ENCODE measurements around the gene EDAR. TPM values are rescaled to one million over a fixed set of nuclear protein-coding genes. Genes with fewer than 3 reads are reported as not detected.

EDAR gene
- not detected in 2 replicates for total RNA-seq (2014; rRNA removed; shearing (Covaris generic); ENCODE audit: low replicate concordance)

DNA sequence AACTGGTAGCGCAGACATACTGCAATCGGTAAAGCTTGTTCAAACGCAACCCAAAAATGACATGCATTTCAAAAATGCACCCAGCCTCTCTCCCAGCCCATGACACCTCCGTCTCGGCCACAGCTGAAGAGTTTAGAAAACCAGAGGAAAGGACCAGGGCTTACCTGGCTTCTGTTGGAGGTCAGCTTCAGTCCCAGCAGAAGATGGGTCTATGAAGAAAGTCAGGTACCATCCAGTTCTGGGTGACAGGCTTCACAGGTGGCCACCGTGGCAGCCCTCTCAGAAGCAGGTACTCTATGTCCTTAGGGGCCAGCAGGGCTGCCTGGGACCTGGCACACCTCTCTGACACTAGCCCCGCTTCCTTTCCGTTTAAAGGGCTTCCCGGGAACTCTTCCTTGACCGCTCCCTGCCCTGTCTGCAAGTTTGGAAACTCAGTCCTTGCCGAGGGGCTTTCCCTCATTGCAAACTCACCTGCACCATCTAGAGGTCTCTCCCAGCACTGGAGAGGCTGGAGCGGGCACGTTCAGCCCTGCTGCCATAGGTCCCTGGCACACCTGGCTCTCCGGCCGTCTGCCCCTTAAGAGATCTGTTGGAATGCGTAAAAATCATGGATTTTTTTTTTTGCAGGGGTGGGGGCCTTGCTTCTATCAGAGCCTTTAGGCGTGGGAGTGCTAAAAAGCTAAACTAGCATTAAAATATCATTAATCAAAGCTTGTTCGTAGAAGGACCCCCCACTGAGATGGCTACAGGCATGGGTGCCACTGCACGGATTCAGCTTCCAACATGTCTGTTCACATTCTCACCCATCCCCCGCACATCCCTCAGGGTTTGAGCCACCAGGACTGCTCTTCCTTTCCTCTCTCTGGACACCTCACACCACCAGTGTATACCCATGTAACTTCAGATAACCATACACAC lies at the start of gene EDAR:
TSS of gene EDAR (minus strand) at position 425 of the 918 bp plus-strand sequence. CDS start 58,206 bp downstream, outside the sequence.
- peak; percentile 55 for DNase-seq
- no peaks in the 10 kb centered on the region for H3K9me3 ChIP-seq (ENCODE audit: low read length)
- H3K36me3 ChIP-seq (ENCODE audit: insufficient read depth, low read length): no peaks in the 10 kb centered on the region
- H3K9me2 ChIP-seq (replicated peaks; ENCODE audit: insufficient read depth, low read length): no peaks in the 10 kb centered on the region
- no peak within 1 kb of the TSS for H3K4me2 ChIP-seq (ENCODE audit: low read depth, low read length, poor library complexity, severe bottlenecking)
- no peaks in the 10 kb centered on the region for H3K79me2 ChIP-seq (ENCODE audit: low read length)
- H2AFZ ChIP-seq (ENCODE audit: low read length): no peak within 1 kb of the TSS
- H4K20me1 ChIP-seq (ENCODE audit: insufficient read depth, low read depth, low read length): no peaks in the 10 kb centered on the region
- H3K27me3 ChIP-seq (ENCODE audit: low read length): no peaks in the 10 kb centered on the region
- H3K27ac ChIP-seq (ENCODE audit: low read length): no peak within 1 kb of the TSS
- H3K9ac ChIP-seq (ENCODE audit: low read length): no peak within 1 kb of the TSS
- no peaks in the 10 kb centered on the region for H3K4me1 ChIP-seq (ENCODE audit: low read length)
- no peak within 1 kb of the TSS for H3K4me3 ChIP-seq (ENCODE audit: low read length)

DNA sequence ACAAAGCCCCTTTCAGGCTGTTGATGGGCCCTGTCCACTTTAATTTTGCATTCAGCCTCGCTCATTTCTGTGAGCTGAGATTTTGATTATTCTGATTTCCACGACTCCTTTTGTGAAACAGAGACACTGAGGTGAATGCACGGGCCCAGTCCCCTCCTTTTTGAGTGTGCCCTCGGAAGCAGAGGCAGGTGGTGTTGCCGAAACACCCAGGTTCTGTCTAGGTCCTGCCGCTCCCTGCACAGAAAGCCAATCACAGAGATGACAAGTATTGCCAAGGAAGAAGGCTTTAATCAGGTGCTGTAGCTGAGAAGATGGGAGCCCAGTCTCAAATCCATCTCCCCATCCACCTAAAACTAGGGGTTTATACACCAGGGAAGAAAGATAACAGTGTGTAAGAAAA lies 44.2 kb upstream of the EDAR start:
- Histone ChIP-seq H3K79me2 (ENCODE audit: low read length) (no peaks in the 10 kb centered on the region), H3K27ac (ENCODE audit: low read length) (no peak overlapping the region), H4K20me1 (ENCODE audit: insufficient read depth, low read depth, low read length) (no peaks in the 10 kb centered on the region), H3K4me1 (ENCODE audit: low read length) (no peaks in the 10 kb centered on the region), H3K27me3 (ENCODE audit: low read length) (no peaks in the 10 kb centered on the region), H3K4me3 (ENCODE audit: low read length) (no peak overlapping the region), H3K9ac (ENCODE audit: low read length) (no peak overlapping the region), H3K4me2 (ENCODE audit: low read depth, low read length, poor library complexity, severe bottlenecking) (no peak overlapping the region), H3K36me3 (ENCODE audit: insufficient read depth, low read length) (no peaks in the 10 kb centered on the region), H2AFZ (ENCODE audit: low read length) (no peak overlapping the region), H3K9me3 (ENCODE audit: low read length) (no peaks in the 10 kb centered on the region), H3K9me2 (replicated peaks; ENCODE audit: insufficient read depth, low read length) (no peaks in the 10 kb centered on the region)
- no peak for DNase-seq

DNA sequence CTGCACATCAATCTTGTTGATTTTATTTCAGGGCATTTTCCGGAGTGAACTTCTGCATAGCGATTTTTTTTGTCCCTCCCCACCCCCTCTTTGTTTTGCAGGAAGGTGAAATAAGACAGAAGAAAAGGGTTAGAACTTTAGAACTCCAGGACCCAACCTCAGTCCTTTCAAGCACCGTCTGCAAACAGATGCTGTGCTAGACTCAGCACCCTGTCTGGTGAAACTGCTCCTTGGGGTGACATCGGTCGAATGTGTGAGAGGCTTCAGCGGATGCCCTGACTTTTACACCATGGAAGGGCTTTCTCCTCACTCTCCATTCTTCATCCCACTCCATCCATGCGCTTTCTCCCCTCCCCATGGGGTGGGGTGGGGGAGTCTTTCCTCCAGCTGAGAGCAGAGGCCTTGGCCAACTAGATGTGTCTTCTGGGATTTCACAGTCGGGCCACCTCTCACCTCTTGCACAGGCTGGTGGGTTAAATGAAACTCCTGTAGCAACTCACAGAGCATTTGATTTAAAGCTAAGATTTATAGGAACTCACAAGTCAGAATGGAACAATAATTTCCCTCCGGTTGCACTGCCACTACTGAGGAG lies 43.3 kb upstream of the EDAR start:
- Histone ChIP-seq H2AFZ (ENCODE audit: low read length) (no peak overlapping the region), H3K79me2 (ENCODE audit: low read length) (no peaks in the 10 kb centered on the region), H3K9me3 (ENCODE audit: low read length) (no peaks in the 10 kb centered on the region), H3K9me2 (replicated peaks; ENCODE audit: insufficient read depth, low read length) (no peaks in the 10 kb centered on the region), H3K9ac (ENCODE audit: low read length) (no peak overlapping the region), H3K27me3 (ENCODE audit: low read length) (no peaks in the 10 kb centered on the region), H3K4me1 (ENCODE audit: low read length) (no peaks in the 10 kb centered on the region), H3K36me3 (ENCODE audit: insufficient read depth, low read length) (no peaks in the 10 kb centered on the region), H4K20me1 (ENCODE audit: insufficient read depth, low read depth, low read length) (no peaks in the 10 kb centered on the region), H3K4me3 (ENCODE audit: low read length) (no peak overlapping the region), H3K4me2 (ENCODE audit: low read depth, low read length, poor library complexity, severe bottlenecking) (no peak overlapping the region), H3K27ac (ENCODE audit: low read length) (no peak overlapping the region)
- DNase-seq: no peak

DNA sequence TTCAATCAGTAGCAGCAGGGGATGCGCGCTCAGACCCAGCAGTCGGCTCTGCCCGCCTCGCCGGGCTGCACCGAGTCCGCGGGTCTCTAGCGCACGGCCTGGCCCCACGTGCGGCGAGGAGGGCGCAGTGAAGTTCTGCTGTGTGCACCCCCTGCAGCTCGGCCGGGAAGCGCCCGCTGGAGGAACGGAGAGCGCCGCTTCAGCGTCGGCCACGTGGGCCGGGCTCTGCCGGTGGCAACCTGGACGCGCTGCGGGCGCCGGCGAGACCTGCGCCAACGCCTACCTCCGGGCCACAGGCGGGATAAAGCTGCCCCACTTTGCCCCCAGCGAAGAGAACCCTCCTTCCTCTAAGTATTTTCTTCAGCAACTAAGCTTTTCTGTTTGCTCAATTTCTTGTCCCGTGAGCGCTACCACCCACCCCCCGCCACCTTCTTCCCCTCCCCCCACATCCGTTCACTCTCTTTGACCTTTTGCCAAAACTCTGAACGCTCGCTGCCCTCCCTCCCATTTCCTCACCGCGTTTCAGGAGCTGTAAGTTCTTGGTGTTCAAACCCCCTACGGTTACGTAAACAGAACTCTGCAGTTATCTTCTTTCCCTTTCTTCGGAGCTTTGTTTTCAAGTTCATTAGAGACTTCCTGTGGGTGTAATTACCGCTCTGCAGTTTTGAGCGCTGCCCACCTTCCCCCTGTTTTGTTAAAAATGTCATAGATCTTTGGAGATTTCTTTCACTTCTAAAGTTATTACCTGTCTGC lies 42.6 kb upstream of the EDAR start:
- H3K27ac ChIP-seq (ENCODE audit: low read length): no peak overlapping the region
- no peaks in the 10 kb centered on the region for H3K27me3 ChIP-seq (ENCODE audit: low read length)
- no peaks in the 10 kb centered on the region for H3K9me2 ChIP-seq (replicated peaks; ENCODE audit: insufficient read depth, low read length)
- H3K4me3 ChIP-seq (ENCODE audit: low read length): no peak overlapping the region
- H3K4me1 ChIP-seq (ENCODE audit: low read length): no peaks in the 10 kb centered on the region
- H4K20me1 ChIP-seq (ENCODE audit: insufficient read depth, low read depth, low read length): no peaks in the 10 kb centered on the region
- no peak overlapping the region for H3K4me2 ChIP-seq (ENCODE audit: low read depth, low read length, poor library complexity, severe bottlenecking)
- no peak overlapping the region for H2AFZ ChIP-seq (ENCODE audit: low read length)
- no peaks in the 10 kb centered on the region for H3K79me2 ChIP-seq (ENCODE audit: low read length)
- no peak for DNase-seq
- H3K9ac ChIP-seq (ENCODE audit: low read length): no peak overlapping the region
- H3K36me3 ChIP-seq (ENCODE audit: insufficient read depth, low read length): no peaks in the 10 kb centered on the region
- H3K9me3 ChIP-seq (ENCODE audit: low read length): no peaks in the 10 kb centered on the region

DNA sequence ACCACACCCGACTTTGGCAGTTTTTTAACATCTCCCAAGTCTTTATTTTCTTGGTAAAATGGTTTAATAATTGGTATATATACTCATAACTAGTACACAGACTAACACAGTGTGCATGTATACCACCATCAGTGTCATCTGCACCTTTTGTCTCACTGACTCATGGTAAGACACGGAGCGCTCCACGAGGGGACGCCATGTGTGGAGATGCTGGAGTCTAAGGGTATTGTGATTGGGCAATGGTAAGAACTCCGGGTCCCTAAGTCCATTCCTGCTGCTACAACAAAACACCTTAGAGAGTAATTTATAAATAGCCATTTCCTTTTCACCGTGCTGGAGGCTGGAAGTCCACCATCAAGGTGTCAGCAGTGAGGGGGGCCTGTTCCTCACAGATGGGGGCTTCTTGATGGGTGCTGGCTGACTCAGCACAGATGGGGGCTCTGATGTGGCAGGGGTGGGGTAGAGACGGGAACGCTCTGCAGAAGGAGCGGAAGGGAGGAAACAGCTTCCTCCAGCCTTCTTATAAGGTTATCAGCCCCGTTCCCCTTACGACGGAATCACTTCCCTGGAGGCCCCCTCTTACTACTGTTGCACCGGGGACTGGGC lies 42.0 kb upstream of the EDAR start:
- Histone ChIP-seq H3K79me2 (ENCODE audit: low read length) (no peaks in the 10 kb centered on the region), H3K36me3 (ENCODE audit: insufficient read depth, low read length) (no peaks in the 10 kb centered on the region), H3K4me3 (ENCODE audit: low read length) (no peak overlapping the region), H3K27ac (ENCODE audit: low read length) (no peak overlapping the region), H2AFZ (ENCODE audit: low read length) (no peak overlapping the region), H4K20me1 (ENCODE audit: insufficient read depth, low read depth, low read length) (no peaks in the 10 kb centered on the region), H3K4me2 (ENCODE audit: low read depth, low read length, poor library complexity, severe bottlenecking) (no peak overlapping the region), H3K27me3 (ENCODE audit: low read length) (no peaks in the 10 kb centered on the region), H3K9me2 (replicated peaks; ENCODE audit: insufficient read depth, low read length) (no peaks in the 10 kb centered on the region), H3K9me3 (ENCODE audit: low read length) (no peaks in the 10 kb centered on the region), H3K4me1 (ENCODE audit: low read length) (no peaks in the 10 kb centered on the region), H3K9ac (ENCODE audit: low read length) (no peak overlapping the region)
- DNase-seq: no peak

DNA sequence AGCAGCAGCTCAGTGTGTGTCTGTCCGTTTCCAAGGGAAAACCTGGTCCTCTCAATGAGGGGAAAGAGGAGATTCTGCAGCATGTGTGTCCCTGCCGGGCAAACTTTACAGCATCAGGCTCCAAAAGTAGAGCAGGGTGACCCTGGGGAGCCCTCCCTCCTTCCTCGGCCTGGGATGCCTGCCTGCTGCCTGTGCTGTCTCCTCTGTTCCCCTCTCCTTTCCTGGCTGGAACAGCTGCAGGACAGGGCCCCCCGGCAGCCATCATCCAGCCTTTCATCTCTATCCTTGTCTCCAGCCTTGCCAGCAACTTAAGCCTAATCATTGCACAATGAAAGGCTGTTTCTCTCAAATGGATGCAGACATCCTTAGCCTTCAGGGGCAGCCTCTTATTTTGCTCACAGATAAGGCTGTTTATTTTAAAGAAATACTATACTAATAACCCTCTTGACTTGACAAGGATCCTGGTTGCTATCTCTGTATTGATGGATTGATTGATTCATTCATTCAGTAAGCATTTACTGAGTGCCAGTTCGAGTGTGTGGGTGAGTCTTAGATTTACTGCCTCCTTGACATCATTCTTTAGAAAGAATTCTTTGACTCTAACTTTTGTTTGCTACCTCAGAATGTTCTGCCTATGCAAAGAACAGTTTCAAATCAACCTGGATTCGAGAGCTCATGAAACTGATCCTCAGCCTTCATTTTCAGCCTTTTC lies 40.6 kb upstream of the EDAR start:
- Histone ChIP-seq H3K4me3 (ENCODE audit: low read length) (no peak overlapping the region), H3K27ac (ENCODE audit: low read length) (no peak overlapping the region), H3K9me2 (replicated peaks; ENCODE audit: insufficient read depth, low read length) (no peaks in the 10 kb centered on the region), H3K4me1 (ENCODE audit: low read length) (no peaks in the 10 kb centered on the region), H2AFZ (ENCODE audit: low read length) (no peak overlapping the region), H3K9me3 (ENCODE audit: low read length) (no peaks in the 10 kb centered on the region), H3K27me3 (ENCODE audit: low read length) (no peaks in the 10 kb centered on the region), H3K9ac (ENCODE audit: low read length) (no peak overlapping the region), H3K4me2 (ENCODE audit: low read depth, low read length, poor library complexity, severe bottlenecking) (no peak overlapping the region), H3K79me2 (ENCODE audit: low read length) (no peaks in the 10 kb centered on the region), H3K36me3 (ENCODE audit: insufficient read depth, low read length) (no peaks in the 10 kb centered on the region), H4K20me1 (ENCODE audit: insufficient read depth, low read depth, low read length) (no peaks in the 10 kb centered on the region)
- no peak for DNase-seq

DNA sequence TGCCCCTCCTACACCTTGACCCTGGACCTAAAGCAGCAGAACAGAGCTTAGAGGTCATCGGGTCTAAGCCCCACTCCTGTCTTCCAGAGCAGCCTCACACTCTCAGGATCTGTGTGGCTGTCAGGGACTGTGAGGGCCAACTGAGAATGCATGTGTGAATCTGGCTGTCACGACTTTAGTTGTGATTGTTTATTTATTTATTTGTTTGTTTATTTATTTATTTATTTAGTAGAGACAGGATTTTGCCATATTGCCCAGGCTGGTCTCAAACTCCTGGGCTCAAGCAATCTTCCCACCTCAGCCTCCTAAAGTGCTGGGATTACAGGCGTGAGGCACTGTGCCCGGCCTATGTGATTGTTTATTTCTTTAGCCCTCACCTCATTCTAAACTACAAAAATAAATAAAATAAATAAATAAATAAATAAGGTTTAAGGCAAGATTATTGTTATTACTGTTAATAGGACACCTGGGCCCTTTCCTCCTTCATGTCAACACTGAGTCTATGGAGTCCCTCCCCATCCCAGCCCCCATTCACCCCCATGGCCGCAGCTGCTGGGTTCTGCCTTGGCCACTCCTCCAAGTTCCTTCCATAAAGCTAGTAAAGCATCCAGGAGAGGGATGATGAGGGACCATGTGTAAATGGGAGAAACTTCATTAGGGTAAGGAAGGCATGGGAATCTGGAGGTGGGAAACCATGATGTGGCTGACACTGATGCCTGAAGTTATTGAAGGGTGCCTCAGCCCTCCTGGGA lies 39.9 kb upstream of the EDAR start:
- no peak for DNase-seq
- H3K27ac ChIP-seq (ENCODE audit: low read length): no peak overlapping the region
- H3K9me3 ChIP-seq (ENCODE audit: low read length): no peaks in the 10 kb centered on the region
- no peak overlapping the region for H3K4me3 ChIP-seq (ENCODE audit: low read length)
- no peak overlapping the region for H2AFZ ChIP-seq (ENCODE audit: low read length)
- H4K20me1 ChIP-seq (ENCODE audit: insufficient read depth, low read depth, low read length): no peaks in the 10 kb centered on the region
- H3K4me1 ChIP-seq (ENCODE audit: low read length): no peaks in the 10 kb centered on the region
- no peaks in the 10 kb centered on the region for H3K27me3 ChIP-seq (ENCODE audit: low read length)
- no peak overlapping the region for H3K9ac ChIP-seq (ENCODE audit: low read length)
- no peaks in the 10 kb centered on the region for H3K79me2 ChIP-seq (ENCODE audit: low read length)
- no peaks in the 10 kb centered on the region for H3K9me2 ChIP-seq (replicated peaks; ENCODE audit: insufficient read depth, low read length)
- H3K4me2 ChIP-seq (ENCODE audit: low read depth, low read length, poor library complexity, severe bottlenecking): no peak overlapping the region
- no peaks in the 10 kb centered on the region for H3K36me3 ChIP-seq (ENCODE audit: insufficient read depth, low read length)

Measured in Karpas-422 (cell line).